Esophagus muscularis mucosa (tissue), 4 donors: ENCODE results near the gene PSG6.
"Not testable (repeated sequence)": the region's sequence is repeated elsewhere in the genome, so short reads cannot be mapped to it uniquely, and the experiment has no call there.

Experiments
- EP300 ChIP-seq: sonication (generic); formaldehyde crosslinking; IDR thresholded peaks from one replicate; pipeline ENCODE4 v1.6.1; 2017; ENCODE audit warnings: antibody characterized with exemption
- POLR2A ChIP-seq: fragments of 450-650 bp; IDR thresholded peaks from one replicate; pipeline ENCODE4 v1.6.1; 2017; ENCODE audit warnings: antibody characterized with exemption, moderate library complexity, mild to moderate bottlenecking, low read depth
- TF ChIP-seq, protein P1 (sequence below), 3 experiments: fragments of 200-600 bp in 2 of 3; fragments of 450-650 bp in 1 of 3; sonication (generic) in 2 of 3; IDR thresholded peaks; one replicate each; pipeline ENCODE4 v1.5.1; 2017 to 2019; ENCODE audit warnings: antibody characterized with exemption in 3 of 3, mild to moderate bottlenecking in 2 of 3, moderate library complexity in 1 of 3

DNA sequence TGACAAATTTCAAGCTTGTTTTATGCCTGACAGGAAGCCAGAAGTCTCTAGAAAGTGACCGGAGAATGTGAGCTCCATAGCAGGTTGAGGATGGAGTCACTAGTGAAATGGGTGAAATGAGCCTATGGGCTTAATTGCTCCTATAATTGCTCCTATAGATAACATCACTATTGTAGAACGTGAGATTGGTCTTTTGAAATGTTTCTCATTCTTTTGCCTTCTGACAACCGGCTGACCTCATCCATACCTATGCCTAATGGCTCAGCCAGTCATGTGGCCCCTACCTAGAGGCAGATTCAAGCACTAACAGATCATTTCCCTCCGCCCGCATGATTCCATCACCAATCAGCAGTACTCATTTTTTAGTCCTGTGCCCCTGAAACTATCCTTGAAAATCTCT lies 4.2 kb downstream of the PSG6 start:
- TF ChIP-seq POLR2A, EP300: not testable (repeated sequence)
- TF ChIP-seq, protein P1, sequence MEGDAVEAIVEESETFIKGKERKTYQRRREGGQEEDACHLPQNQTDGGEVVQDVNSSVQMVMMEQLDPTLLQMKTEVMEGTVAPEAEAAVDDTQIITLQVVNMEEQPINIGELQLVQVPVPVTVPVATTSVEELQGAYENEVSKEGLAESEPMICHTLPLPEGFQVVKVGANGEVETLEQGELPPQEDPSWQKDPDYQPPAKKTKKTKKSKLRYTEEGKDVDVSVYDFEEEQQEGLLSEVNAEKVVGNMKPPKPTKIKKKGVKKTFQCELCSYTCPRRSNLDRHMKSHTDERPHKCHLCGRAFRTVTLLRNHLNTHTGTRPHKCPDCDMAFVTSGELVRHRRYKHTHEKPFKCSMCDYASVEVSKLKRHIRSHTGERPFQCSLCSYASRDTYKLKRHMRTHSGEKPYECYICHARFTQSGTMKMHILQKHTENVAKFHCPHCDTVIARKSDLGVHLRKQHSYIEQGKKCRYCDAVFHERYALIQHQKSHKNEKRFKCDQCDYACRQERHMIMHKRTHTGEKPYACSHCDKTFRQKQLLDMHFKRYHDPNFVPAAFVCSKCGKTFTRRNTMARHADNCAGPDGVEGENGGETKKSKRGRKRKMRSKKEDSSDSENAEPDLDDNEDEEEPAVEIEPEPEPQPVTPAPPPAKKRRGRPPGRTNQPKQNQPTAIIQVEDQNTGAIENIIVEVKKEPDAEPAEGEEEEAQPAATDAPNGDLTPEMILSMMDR (IDR thresholded peaks at IDR 0.05), result not testable (repeated sequence)
